DMS79 (cell line): Measurements from ENCODE around the gene TARBP2.
A peak's percentile ranks its signal among the peaks of the same experiment; 100 is the strongest.

Experiments used
- DNase-seq: peaks from one replicate; lab custom pipeline; 2025; lab: John Stamatoyannopoulos, UW

TARBP2 gene

GRCh38 chr12:53496752-53497032 is 4.4 kb upstream of the TARBP2 start:
- no peak for DNase-seq

GRCh38 chr12:53497461-53497860 is 3.6 kb upstream of the TARBP2 start:
- DNase-seq: no peak

- DNase-seq: no peak
Observed at GRCh38 chr12:53498235-53498630, 2.9 kb upstream of the TARBP2 start.

- DNase-seq: no peak
Observed at GRCh38 chr12:53499266-53500141, 1.6 kb upstream of the TARBP2 start, which contains the start of gene MAP3K12. Gene MAP3K12, minus strand, starts transcription at chr12:53499458. Its CDS starts 12,067 bp downstream, at chr12:53487391.

GRCh38 chr12:53500142-53500775 is 824 bp upstream of the TARBP2 start:
- no peak for DNase-seq

- no peak for DNase-seq
Observed at GRCh38 chr12:53501615-53502181, 615 bp downstream of the TARBP2 start.

- DNase-seq: no peak
Observed at GRCh38 chr12:53502331-53502730, 1.2 kb downstream of the TARBP2 start.

- no peak for DNase-seq
Observed at GRCh38 chr12:53502983-53503728, 2.1 kb downstream of the TARBP2 start.

- DNase-seq: no peak
Observed at GRCh38 chr12:53504004-53504920, 3.2 kb downstream of the TARBP2 start.

GRCh38 chr12:53505086-53505485 is 4.0 kb downstream of the TARBP2 start:
- no peak for DNase-seq

- DNase-seq: no peak
Observed at GRCh38 chr12:53505555-53506449, 4.7 kb downstream of the TARBP2 start.

- DNase-seq: no peak
Observed at GRCh38 chr12:53506450-53506785, 5.3 kb downstream of the TARBP2 start.

GRCh38 chr12:53506881-53507602 is 6.0 kb downstream of the TARBP2 start, which contains the start of gene NPFF:
Gene NPFF, minus strand, starts transcription at chr12:53507484. Its CDS starts 10 bp downstream, at chr12:53507474.
- DNase-seq: no peak

- no peak for DNase-seq
Observed at GRCh38 chr12:53507603-53507885, 6.5 kb downstream of the TARBP2 start.

GRCh38 chr12:53508534-53509170 is 7.6 kb downstream of the TARBP2 start:
- peak; percentile 6 for DNase-seq

GRCh38 chr12:53510181-53510812 is 9.2 kb downstream of the TARBP2 start:
- DNase-seq: no peak

- no peak for DNase-seq
Observed at GRCh38 chr12:53513712-53514410, 12.8 kb downstream of the TARBP2 start.

GRCh38 chr12:53514628-53515290 is 13.7 kb downstream of the TARBP2 start:
- no peak for DNase-seq
